Activated CD8-positive, alpha-beta memory T cell treated with anti-CD3 and anti-CD28 coated beads for 24 hours (primary cell): ENCODE measurements around the gene SLCO1C1.
"Not testable (repeated sequence)": the region's sequence is repeated elsewhere in the genome, so short reads cannot be mapped to it uniquely, and the experiment has no call there.

Source experiments
- DNase-seq: peaks from one replicate; pipeline ENCODE4 v3.0.0-alpha.2; 2020

Gene SLCO1C1

GRCh38 chr12:20695232-20695631 lies at the start of gene SLCO1C1:
SLCO1C1 (plus strand) TSS chr12:20695332; CDS start chr12:20699577, 4,245 bp downstream.
- no peak for DNase-seq

- DNase-seq, result no peak
These were observed 48.8 kb upstream of the SLCO1C1 start for GRCh38 chr12:20646239-20646827.

- DNase-seq, result no peak
These were observed 41.3 kb upstream of the SLCO1C1 start for GRCh38 chr12:20653871-20654270.

GRCh38 chr12:20656600-20656999 lies 38.5 kb upstream of the SLCO1C1 start:
- DNase-seq, result no peak

- no peak for DNase-seq
These were observed 37.6 kb upstream of the SLCO1C1 start for GRCh38 chr12:20657496-20657895.

GRCh38 chr12:20681334-20681733 lies 13.8 kb upstream of the SLCO1C1 start:
- DNase-seq, result no peak

GRCh38 chr12:20696181-20696905 lies 1.2 kb downstream of the SLCO1C1 start:
- no peak for DNase-seq

- no peak for DNase-seq
These were observed 6.0 kb downstream of the SLCO1C1 start for GRCh38 chr12:20701106-20701505.

GRCh38 chr12:20704860-20705259 lies 9.7 kb downstream of the SLCO1C1 start:
- DNase-seq, result no peak

GRCh38 chr12:20711846-20712245 lies 16.7 kb downstream of the SLCO1C1 start:
- no peak for DNase-seq

- DNase-seq, result no peak
These were observed 20.9 kb downstream of the SLCO1C1 start for GRCh38 chr12:20716037-20716436.

GRCh38 chr12:20716985-20717384 lies 21.9 kb downstream of the SLCO1C1 start:
- no peak for DNase-seq

GRCh38 chr12:20718294-20718693 lies 23.2 kb downstream of the SLCO1C1 start:
- no peak for DNase-seq

GRCh38 chr12:20722142-20722541 lies 27.0 kb downstream of the SLCO1C1 start:
- no peak for DNase-seq

GRCh38 chr12:20731274-20731673 lies 36.1 kb downstream of the SLCO1C1 start:
- no peak for DNase-seq

- DNase-seq, result no peak
These were observed 45.8 kb downstream of the SLCO1C1 start for GRCh38 chr12:20740972-20741371.

GRCh38 chr12:20748198-20748597 lies 53.1 kb downstream of the SLCO1C1 start:
- DNase-seq, result no peak

GRCh38 chr12:20751046-20751445 lies 55.9 kb downstream of the SLCO1C1 start:
- no peak for DNase-seq

GRCh38 chr12:20777420-20777819 lies 82.3 kb downstream of the SLCO1C1 start:
- DNase-seq, result no peak

GRCh38 chr12:20778969-20779368 lies 83.8 kb downstream of the SLCO1C1 start:
- DNase-seq, result no peak

GRCh38 chr12:20779971-20780370 lies 84.8 kb downstream of the SLCO1C1 start:
- DNase-seq, result not testable (repeated sequence)

- not testable (repeated sequence) for DNase-seq
These were observed 88.7 kb downstream of the SLCO1C1 start for GRCh38 chr12:20783796-20784357.

- no peak for DNase-seq
These were observed 97.8 kb downstream of the SLCO1C1 start for GRCh38 chr12:20792971-20793370.

GRCh38 chr12:20798554-20798953 lies 103.4 kb downstream of the SLCO1C1 start:
- DNase-seq, result no peak
